Measurements from ENCODE around the gene TBC1D23.
"Not testable (repeated sequence)": the region's sequence is repeated elsewhere in the genome, so short reads cannot be mapped to it uniquely, and the experiment has no call there.

Gene TBC1D23

GRCh38 chr3:100257586-100257985, 3.2 kb upstream of the TBC1D23 start:
- DNase-seq, result no peak

- DNase-seq, result no peak
Measured at GRCh38 chr3:100260081-100260684, 609 bp upstream of the TBC1D23 start.

- DNase-seq, result no peak
Measured at GRCh38 chr3:100261485-100261903, 702 bp downstream of the TBC1D23 start.

GRCh38 chr3:100262925-100263324, 2.1 kb downstream of the TBC1D23 start:
- DNase-seq, result not testable (repeated sequence)

GRCh38 chr3:100263583-100263982, 2.8 kb downstream of the TBC1D23 start:
- no peak for DNase-seq

- DNase-seq, result no peak
Measured at GRCh38 chr3:100264242-100264641, 3.5 kb downstream of the TBC1D23 start.

GRCh38 chr3:100265016-100265415, 4.2 kb downstream of the TBC1D23 start:
- DNase-seq, result no peak

- DNase-seq, result no peak
Measured at GRCh38 chr3:100266531-100266930, 5.7 kb downstream of the TBC1D23 start.

- no peak for DNase-seq
Measured at GRCh38 chr3:100268156-100268555, 7.4 kb downstream of the TBC1D23 start.

- DNase-seq, result no peak
Measured at GRCh38 chr3:100269001-100269400, 8.2 kb downstream of the TBC1D23 start.

GRCh38 chr3:100269410-100270214, 8.8 kb downstream of the TBC1D23 start:
- no peak for DNase-seq

GRCh38 chr3:100270215-100270583, 9.4 kb downstream of the TBC1D23 start:
- DNase-seq, result no peak

- no peak for DNase-seq
Measured at GRCh38 chr3:100271522-100271921, 10.7 kb downstream of the TBC1D23 start.

GRCh38 chr3:100272797-100273611, 12.2 kb downstream of the TBC1D23 start:
- DNase-seq, result not testable (repeated sequence)

GRCh38 chr3:100274361-100274760, 13.6 kb downstream of the TBC1D23 start:
- DNase-seq, result no peak

GRCh38 chr3:100277255-100277800, 16.5 kb downstream of the TBC1D23 start:
- no peak for DNase-seq

GRCh38 chr3:100278910-100279309, 18.1 kb downstream of the TBC1D23 start:
- DNase-seq, result no peak

GRCh38 chr3:100288288-100288894, 27.6 kb downstream of the TBC1D23 start:
- no peak for DNase-seq

- DNase-seq, result no peak
Measured at GRCh38 chr3:100289339-100289738, 28.5 kb downstream of the TBC1D23 start.

- no peak for DNase-seq
Measured at GRCh38 chr3:100295089-100295488, 34.3 kb downstream of the TBC1D23 start.

GRCh38 chr3:100297784-100298183, 37.0 kb downstream of the TBC1D23 start:
- no peak for DNase-seq

- no peak for DNase-seq
Measured at GRCh38 chr3:100299016-100299415, 38.2 kb downstream of the TBC1D23 start.

GRCh38 chr3:100306695-100307094, 45.9 kb downstream of the TBC1D23 start:
- DNase-seq, result no peak
